RPMI7951 (cell line): Measurements from ENCODE around the gene RAP1GAP. TPM values are rescaled to one million over a fixed set of nuclear protein-coding genes. Genes with fewer than 3 reads are reported as not detected.
"Not testable (repeated sequence)": the region's sequence is repeated elsewhere in the genome, so short reads cannot be mapped to it uniquely, and the experiment has no call there.

Source experiments
- DNase-seq: peaks from one replicate; pipeline ENCODE4 v3.0.0-alpha.2; 2012; ENCODE audit warnings: low read depth
- total RNA-seq: library from RNA; depleted of rRNA; stranded (reverse); fragments of >200 nt; shearing (Covaris generic); gene quantifications from 2 replicates; pipeline ENCODE4 v1.2.3, GENCODE V29; 2014

The RAP1GAP gene
- total RNA-seq, 1 experiment from 2014 or later: 0.96 TPM

DNA sequence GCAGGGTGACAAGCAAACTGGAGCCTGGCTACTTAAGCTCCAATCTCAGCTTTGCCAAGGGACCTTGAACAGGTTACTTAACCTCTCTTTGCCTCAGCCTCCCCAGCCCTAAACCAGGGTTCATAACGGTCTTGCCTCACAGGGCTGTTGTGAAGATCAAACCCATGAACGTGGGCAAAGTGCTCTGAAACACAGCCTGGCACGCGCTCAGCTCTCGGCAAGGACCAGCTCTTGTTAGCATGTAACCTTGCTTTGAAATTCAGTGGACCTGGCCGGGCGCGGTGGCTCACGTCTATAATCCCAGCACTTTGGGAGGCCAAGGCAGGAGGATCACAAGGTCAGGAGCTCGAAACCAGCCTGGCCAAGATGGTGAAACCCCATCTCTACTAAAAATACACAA, 24.8 kb downstream of the RAP1GAP start:
- no peak for DNase-seq

DNA sequence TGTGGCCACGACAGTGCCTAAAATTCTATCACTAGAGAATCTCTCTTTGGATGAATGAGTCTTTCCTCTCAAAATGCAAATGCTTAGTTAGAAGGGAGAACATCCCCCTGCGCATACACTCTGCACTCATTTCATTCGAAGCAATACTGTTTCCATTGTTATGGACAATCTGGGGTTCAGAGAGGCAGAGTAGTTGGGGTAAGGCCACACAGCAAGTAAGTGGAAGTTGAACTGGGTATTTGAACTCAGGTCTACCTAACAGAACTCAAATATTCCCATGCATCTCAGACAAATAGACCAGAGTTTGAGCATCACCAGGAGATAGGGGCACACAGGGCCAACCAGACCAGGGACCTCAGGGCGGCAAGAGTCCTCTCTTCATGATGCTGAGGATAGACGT, 25.5 kb downstream of the RAP1GAP start:
- no peak for DNase-seq

DNA sequence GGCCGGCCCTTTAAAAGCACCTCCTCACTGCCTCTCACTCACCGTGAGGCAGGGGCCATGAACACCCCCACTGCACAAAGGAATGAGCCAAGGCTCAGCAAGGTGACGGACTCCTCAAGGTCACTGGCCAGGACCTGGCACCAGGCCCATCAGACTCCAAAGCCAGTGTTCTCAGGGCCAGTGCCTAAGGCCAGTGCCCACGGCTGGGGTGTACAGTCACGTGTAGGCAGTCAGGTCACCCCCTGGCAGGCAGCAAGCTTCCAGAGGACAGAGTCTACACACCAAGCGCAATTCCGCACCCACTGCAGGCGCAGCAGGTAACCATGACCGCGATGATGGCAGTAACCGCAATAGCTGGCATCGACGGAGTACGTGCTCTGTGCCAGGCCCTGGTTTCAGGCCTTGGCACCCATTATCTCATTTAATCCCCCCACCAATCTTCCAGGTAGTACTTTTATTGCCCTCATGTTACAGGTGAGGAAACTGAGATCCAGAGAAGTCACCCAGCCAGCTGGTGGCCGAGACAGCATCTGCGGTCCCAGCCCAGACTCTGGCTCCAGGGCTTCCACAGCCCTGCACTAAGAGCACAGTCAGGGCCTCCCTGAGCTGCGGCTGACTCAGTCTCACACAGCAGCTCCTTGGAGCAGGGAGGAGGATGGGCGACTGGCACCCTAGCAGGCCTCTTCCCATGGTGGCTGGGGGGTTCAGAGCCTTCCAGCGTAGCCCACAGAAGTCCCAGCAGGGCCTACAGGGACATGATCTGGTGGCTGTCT, 27.0 kb downstream of the RAP1GAP start:
- DNase-seq: no peak

DNA sequence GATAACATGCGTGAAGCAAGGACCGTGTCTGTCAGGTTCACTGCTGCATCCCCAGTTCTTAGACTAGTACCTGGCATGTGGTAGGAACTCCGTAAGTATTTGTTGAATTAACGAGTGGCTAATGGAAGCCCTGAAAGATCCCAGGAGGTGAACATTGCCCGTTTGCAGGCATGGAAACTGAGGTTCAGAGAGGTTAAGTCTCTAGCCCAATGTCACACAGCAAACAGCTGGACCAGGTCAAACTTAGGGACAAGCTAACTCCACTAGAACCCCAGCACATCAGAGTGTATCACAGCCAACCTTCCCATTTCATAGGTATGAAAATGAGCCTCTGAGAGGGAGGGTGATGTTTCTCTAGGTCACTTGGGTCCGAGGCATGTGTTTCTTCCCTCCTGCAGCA, 27.6 kb downstream of the RAP1GAP start:
- DNase-seq: no peak

DNA sequence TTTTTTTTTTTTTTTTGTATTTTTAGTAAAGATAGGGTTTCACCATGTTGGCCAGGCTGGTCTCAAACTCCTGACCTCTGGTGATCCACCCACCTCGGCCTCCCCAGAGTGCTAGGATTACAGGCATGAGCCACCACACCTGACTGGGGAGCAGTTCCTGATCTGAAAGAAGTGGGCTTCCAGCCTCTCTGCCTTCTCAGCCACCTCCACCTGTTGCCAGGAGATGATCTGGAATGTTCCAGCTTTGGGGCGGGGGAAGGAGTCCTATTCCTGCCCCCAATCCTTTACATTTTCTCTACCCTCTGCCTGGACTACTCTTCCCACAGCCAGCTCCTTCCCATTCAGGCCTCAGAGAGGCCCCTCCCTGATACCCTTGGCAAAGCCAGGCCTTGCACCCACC, 28.1 kb downstream of the RAP1GAP start:
- DNase-seq: no peak

DNA sequence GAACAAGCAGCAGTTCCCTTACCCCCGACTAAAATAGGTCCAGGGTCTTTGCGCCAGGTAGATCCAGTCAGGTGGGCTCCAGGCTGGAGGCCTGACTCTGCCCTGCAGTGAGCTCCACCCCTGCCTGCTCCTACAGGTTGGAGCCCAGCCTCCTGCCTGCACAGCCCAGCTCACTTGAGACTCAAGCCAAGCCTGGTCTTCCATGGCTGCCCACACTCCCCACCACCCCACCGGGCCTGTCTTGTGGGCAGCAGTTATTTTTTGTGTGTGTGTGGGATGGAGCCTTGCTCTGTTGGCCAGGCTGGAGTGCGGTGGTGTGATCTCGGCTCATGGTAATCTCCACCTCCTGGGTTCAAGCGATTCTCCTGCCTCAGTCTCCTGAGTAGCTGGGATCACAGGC, 28.5 kb downstream of the RAP1GAP start:
- DNase-seq: no peak

DNA sequence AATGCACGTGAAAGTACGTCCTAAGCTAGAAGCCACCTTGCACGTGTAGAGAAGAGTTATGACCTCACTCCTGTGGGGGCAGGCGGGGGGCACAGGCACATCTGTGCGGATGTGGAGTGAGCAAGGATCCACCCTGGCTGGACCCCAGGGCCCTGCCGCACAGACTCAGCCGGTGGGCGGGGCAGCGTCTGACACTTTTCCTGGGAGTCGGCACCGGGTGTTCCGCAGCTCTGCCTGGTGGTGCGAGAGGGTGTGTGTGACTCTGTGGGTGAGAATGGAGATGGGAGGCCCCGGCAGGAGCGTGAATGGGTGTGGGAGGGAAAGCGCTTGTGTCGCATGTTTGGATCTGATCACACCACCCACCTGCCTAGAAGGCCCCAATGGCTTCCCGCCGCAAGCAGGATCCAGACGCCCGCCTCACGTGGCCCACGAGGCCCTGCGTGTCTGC, 29.5 kb downstream of the RAP1GAP start:
- DNase-seq: no peak

DNA sequence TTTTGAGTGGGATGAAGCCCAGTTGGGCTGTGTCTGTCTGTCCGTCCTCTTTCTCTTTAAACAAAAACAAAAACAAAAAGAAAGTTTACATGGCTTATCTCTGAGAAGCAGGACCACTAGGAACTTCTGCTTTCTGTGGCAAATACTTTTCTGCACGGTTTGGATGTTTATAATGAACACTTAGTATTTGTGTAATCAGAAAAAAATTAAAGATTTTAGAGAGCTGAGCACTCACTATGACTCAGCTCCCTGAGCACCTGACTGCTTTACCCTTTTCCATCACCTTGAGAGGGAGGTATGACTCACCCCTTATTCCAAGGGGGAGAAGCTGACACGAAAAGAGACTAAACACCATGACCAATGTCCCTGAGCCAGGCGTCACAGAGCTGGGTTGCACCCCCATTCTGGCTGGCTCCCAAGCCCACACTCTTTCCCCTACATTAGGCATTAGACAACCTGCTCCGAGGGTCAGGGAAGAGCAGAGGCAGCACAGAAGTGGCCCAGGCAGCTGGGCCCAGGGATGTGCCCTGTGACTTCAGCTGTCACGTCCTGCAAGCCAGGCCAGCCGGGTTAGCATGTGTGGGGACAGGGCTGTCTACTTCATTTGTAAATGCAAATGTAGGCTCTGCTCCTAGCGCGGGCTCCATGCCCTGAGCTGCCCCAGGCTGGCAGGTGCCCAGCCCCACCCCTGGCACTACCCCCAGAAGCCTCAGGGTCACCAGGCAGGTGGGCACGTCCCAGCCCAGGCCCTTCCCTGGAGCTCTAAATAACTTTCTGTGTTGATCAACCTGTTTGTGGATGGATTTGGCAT, 30.4 kb downstream of the RAP1GAP start:
- peak; percentile 71 for DNase-seq

DNA sequence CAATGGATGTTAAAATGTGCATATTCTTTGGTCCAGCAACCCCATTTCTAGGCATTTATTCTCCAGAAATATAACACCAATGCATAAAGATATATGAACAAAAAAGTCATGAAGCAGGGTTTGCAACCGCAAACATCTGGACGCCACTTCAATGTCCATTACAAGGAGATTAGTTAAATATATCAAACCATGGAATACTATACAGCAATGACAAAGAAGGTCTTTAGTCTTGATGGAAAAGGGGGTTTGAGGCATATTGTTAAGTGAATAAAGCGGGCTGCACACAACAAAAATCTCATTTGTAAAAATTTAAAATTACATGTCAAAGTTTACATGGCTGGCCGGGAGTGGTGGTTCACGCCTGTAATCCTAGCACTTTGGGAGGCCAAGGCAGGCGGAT, 31.6 kb downstream of the RAP1GAP start:
- no peak for DNase-seq

DNA sequence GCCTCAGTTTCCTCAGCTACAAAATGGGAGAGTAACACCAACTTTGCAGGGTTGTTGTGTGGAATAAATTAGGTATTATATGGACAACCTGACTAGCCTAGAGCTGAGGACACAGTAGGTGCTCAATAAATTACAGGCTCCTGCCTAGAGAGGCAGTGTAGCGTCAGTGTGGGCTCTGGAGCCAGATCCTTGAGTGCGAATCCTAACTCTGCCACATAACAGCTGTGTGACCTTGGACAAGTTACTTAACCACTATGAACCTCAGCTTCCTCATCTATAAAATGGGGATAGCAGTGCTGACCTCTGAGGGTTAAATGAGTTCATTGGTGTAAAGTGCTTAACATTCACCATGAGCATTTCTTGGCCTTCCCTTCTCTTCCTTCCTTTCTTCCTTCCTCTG, 33.1 kb downstream of the RAP1GAP start:
- DNase-seq: no peak

DNA sequence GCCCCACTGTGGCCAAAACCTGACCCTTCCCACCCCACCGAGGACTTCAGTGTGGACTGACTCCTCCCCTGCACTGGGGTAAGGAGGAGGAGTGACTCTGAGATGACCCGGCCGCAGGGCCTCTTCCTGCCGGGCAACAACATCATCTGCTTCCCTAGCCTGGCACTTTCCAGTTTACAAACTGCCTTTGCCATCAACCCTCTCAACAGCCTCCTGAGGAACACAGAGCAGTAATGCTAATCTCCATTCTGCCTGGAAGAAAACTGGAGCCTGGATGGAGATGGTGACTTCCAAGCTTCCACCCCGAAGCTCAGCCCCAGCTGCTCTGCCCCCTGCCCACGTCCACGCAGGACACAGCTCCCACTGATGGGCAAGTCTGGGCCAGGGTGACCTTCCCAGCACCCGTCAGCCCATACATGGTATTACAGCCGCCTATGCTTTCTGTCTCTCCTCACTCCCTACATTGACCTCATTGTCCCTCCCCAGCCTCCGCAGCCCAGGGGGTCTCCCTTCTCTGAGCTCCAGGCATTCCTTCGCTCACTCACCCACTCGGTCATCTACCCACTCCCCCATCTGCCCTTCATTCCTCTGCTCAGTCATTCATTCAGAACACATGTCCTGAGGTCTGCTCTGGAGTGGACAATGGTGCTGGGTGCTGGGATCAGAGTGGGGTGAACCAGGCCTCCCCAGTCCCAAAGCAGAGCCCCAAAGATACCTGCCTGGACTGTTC, 34.2 kb downstream of the RAP1GAP start:
- DNase-seq: no peak

DNA sequence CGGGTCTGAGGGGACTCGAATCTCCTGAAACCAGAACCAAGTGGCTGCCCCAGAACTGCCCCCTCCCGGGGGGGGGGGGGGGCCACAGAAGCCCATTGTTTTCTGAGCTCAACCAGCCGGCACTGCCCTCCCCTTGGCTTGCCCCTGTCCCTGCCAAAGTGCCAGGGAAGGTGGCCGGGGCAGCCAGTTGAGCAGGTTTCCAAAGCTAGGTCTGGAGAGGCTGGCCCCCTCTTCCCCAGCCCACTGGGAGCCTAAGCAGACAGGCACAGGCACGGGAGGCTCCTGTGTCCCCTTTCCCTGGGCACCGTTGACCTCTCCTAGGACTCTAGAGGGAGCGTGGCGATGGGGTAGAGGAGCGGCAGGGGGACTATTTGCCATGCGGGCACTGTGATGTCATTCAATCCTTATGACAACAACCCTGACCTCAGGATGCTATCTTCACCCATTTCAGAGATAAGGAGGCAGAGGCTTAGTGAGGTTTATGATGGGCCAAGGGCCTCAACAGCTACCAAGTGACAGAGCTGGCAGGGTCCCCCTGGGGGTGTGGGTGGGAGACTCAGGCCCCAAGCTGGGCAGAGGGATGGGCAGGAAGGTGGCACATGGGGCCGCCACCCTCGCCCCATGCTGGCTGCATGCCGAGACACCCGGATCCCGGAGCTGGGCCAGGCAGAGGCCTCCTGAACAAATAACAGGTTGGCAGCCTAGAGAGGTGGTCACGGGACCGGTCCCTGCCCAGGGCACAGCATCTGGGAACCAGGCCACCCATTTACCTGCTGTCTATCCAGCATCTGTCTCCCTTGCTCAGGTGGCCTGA, 35.0 kb downstream of the RAP1GAP start:
- no peak for DNase-seq

DNA sequence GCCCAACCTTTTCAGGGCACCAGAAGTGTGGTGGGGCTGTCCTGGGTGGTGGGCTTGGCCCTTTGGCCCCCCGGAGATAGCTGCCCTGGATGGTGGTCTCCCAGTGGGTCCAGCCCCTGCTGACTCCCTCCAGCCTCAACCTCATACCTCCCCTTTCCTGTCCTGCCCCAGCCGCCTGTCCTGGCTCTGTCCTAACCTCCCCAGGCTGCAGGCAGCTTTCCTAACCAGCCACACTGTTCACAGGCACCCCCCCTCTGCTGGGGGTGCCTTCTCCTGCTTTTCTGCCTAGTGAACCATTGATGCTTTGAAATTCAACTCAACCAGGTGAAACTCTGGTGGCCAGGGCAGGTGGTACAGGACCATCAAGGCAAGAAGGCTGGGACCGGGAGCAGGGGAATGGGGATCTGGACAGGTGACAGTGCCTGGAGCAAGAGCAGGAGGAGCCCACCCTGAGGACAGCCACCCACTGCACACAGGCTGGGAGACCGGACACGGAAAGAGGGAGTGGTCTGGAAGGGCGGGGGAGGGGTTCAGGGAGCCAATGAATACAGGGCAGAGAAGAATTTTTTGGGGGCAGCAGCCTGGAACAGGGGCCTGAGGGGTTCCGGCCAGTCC, 35.9 kb downstream of the RAP1GAP start:
- DNase-seq: no peak

DNA sequence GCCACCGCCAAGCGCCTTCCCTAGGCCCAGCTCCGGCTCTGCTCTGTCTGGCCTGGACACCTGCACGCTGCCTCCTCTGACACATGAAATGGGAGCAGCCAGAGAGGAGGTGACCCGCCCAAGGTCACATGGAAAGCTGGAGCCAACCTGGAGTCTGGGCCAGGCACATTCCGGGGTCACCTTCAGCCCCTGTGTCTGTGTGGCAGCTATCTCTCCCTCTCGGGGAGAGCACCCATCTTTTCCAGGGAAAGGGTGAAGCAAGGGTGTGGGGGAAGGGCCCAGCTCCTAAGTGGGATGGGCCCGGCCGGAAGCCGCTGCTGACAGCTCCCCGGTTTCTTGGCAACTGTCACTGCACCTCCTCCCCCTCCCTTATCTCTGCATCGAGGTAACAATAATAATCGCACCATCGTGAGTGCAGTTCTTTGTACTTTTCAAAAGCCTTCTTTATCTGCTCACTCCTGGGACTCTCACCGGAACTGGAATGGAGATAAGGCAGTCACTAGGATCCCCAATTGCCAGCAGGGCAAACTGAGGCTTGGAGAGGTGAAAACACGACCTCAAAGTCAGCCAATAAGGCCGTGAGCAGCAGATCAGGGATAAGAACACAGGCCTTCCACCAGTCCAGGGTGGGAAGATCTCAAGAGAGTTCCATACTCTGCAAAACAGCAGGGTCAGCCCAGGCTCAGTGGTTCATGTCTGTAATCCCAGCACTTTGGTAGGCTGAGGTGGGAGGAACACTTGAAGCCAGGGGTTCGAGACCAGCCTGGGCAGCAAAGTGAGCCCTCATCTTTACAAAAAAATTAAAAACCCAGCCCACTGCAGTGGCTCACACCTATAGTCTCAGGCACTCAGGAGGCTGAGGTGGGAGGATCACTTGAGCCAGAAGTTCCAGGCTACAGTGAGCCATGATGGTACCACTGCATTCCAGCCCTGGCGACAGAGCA, 36.9 kb downstream of the RAP1GAP start:
- no peak for DNase-seq

DNA sequence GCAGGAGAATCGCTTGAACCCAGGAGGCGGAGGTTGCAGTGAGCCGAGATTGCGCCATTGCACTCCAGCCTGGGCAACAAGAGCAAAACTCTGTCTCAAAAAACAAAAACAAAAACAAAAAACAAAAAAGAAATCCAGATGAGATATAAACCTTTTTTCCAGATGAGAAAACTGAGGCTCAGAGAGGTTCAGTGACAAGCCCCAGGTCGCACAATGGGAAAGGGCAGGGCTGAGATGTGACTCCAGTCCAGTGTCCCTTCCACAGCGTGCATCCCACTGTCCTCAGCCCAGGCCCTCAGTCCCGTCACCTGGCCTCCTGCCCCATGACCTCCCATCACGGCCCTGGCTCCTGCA, 37.6 kb downstream of the RAP1GAP start:
- not testable (repeated sequence) for DNase-seq

DNA sequence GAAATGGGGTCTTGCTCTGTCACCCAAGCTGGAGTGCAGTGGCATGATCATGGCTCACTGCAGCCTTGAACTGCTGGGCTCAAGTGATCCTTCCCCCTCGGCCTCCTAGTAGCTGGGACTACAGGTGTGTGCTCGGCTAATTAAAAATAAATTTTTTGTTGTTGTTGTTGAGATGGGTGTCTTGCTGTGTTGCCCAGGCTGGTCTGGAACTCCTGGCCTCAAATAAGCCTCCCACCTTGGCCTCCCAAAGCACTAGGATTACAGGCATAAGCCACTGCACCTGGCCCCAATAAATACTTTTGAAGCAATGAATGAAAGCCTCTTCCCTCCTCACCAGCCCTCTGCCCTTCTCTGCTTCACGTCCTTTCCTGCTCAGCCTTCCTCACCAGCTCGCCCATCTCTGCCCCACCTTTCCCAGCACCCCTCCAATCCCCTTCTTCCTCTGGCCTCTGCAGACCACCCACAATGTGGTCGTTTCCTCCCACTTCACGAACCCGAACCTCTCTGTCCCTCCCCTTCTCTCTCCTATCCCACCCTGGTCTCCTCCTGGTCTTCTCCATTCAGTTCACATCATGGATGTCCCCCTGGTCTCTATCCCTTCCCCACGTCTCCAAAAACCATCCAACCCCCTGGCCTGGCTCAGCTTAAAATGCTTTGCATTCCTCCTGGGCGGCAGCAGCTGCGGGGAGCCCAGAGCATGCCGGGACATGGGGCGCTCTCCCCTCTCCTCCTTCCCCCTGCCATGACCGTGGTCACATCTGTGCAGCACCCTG, 38.4 kb downstream of the RAP1GAP start:
- DNase-seq: no peak

DNA sequence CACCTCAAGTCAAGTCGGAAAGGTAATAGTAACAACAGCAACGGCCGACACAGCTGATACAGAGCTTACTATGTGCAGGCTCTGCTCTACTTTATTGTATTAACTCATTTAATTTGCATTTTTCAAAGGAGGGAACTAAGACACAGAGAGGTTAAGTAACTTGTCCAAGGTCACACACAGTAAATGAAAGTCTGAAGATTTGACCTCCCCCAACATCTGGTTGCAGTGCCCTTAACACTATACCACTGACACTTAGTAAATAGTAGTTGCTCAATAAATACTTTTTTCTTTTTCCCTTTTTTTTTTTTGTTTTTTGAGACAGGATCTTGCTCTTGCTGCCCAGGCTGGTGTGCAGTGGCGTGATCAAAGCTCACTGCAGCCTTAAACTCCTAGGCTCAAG, 39.2 kb downstream of the RAP1GAP start:
- no peak for DNase-seq

DNA sequence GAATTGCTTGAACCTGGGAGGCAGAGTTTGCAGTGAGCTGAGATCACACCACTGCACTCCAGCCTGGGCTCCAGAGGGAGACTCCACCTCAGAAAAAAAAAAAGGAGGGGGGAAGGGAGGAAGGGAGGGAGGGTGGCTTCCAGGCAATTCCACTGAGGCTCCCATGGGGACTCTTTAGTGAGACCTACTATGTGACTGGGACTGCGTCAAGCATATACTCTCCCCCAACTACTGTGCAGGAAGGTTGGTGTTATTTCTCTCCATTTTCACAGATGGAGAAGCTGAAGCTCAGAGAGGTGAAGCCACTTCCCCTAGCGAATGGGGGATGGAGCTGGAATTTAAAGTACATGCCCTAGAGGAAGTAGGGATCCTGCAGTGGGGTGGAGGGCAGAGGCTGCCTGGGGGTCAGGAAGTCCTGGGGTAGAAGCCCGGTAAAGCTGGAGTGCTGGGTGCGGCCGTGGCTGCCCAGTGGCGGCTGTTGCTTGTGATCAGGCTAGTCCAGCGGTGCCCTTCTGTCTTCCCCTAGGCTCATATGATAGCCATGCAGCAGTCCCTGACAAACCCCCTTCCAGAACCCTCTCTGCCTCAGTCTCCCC, 40.3 kb downstream of the RAP1GAP start:
- no peak for DNase-seq

DNA sequence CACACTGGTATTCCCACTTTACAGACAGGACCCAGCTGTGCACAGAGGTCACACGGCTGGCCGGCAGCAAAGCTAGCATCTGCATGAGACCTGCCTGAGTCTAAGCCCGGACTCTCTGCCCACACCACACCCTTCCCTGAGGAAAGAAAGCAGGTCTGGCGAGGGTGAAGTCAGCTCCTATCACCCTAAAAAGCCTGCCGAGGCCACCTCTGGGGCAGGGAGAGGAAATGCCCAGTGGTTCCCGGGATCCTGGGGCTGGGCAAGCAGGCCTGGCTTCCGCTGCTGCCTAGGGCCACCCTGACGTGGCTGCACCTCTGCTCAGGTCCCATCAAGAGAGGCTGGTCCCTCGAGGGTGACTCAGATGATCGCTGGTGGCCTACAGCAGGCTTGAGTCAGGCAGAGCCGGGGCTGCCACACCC, 42.2 kb downstream of the RAP1GAP start:
- peak; percentile 98 for DNase-seq
